HCT116 (cell line): ENCODE results near the gene NUDT2. TPM values are rescaled to one million over a fixed set of nuclear protein-coding genes. Genes with fewer than 3 reads are reported as not detected.

ENCODE experiments used
- ATAC-seq: fragments of 200-7000 bp; cut with Tn5 transposase; 2 replicates; pipeline ENCODE4 v1.9.1; 2020; ENCODE audit warnings: mild to moderate bottlenecking, moderate library complexity
- BruUV-seq: library from RNA; stranded (reverse); fragments of 400-500 nt; replicated peaks from 2 replicates; lab custom pipeline; 2021; lab: Mats Ljungman, UMichigan
- CTCF ChIA-PET: fragments of 300-600 bp; sonication (Branson Sonifier 250); formaldehyde crosslinking; loops from one replicate; lab custom pipeline; 2021; ENCODE audit warnings: antibody characterized with exemption; lab: Charles Lee
- POLR2A ChIA-PET: fragments of 300-600, 350-600 bp; sonication (Branson Sonifier 250); formaldehyde crosslinking; loops from one replicate; lab custom pipeline; 2021; ENCODE audit warnings: antibody characterized with exemption; lab: Charles Lee
- RAD21 ChIA-PET, 2 experiments: fragments of 300-600 bp; sonication (Branson Sonifier 250); formaldehyde crosslinking; loops; one replicate each; lab custom pipeline; 2023; ENCODE audit warnings: low total read pairs in 2 of 2; ENCODE audit not compliant: uncharacterized antibody in 2 of 2, unreplicated experiment in 2 of 2, low non-redundant PET in 1 of 2; lab: Charles Lee
- DNase-seq: peaks from one replicate; pipeline ENCODE4 v3.0.0-alpha.2; 2010; ENCODE audit warnings: low read depth, low spot score
- H2AFZ ChIP-seq: fragments of 200-600 bp; shearing (Covaris generic), sonication (generic); 2 replicates; pipeline ENCODE4 v1.6.1; 2017; ENCODE audit warnings: low read depth, mixed run types, mixed read lengths, antibody characterized with exemption, low read length; ENCODE audit not compliant: poor library complexity, severe bottlenecking
- H3K27ac ChIP-seq: 2 replicates; pipeline ENCODE4 v1.5.1; 2012; ENCODE audit warnings: low read depth, low read length
- H3K27me3 ChIP-seq: fragments of 200-600 bp; sonication (generic); 2 replicates; pipeline ENCODE4 v1.6.1; 2016; ENCODE audit warnings: mixed run types, low read length, mixed read lengths; ENCODE audit not compliant: insufficient read depth
- H3K36me3 ChIP-seq, 2 experiments: fragments of 200-500 bp in 1 of 2; fragments of 200-600 bp in 1 of 2; sonication (Bioruptor generic) in 1 of 2; sonication (generic) in 1 of 2; 2 replicates each; pipeline versions ENCODE4 v1.5.1 to v1.6.1; 2014 to 2016; ENCODE audit warnings: low read length in 2 of 2, inconsistent platforms in 1 of 2, mixed read lengths in 1 of 2, mixed run types in 1 of 2; ENCODE audit not compliant: insufficient read depth in 2 of 2, control insufficient read depth in 1 of 2
- H3K4me1 ChIP-seq, 2 experiments: fragments of 200-600 bp in 1 of 2; sonication (generic) in 1 of 2; 2 replicates each; pipeline versions ENCODE4 v1.5.1 to v1.6.1; 2012 to 2017; ENCODE audit warnings: low read length in 2 of 2, inconsistent platforms in 1 of 2, mild to moderate bottlenecking in 1 of 2, mixed read lengths in 1 of 2, mixed run types in 1 of 2, moderate library complexity in 1 of 2; ENCODE audit not compliant: insufficient read depth in 2 of 2, control insufficient read depth in 1 of 2
- H3K4me2 ChIP-seq: fragments of 200-600 bp; sonication (generic); 2 replicates; pipeline ENCODE4 v1.6.1; 2017; ENCODE audit warnings: mixed run types, low read length, mixed read lengths
- H3K4me3 ChIP-seq, 2 experiments: fragments of 200-600 bp in 1 of 2; sonication (generic) in 1 of 2; replicated peaks in 1 of 2; 2 replicates each; pipeline ENCODE4 v1.5.1; 2011 to 2016; ENCODE audit warnings: low read length in 2 of 2, control low read depth in 1 of 2, low read depth in 1 of 2, mild to moderate bottlenecking in 1 of 2, mixed read lengths in 1 of 2, mixed run types in 1 of 2
- H3K79me2 ChIP-seq: fragments of 200-600 bp; sonication (generic); 2 replicates; pipeline ENCODE4 v1.6.1; 2017; ENCODE audit warnings: mild to moderate bottlenecking, mixed run types, low read length, moderate library complexity, mixed read lengths; ENCODE audit not compliant: insufficient read depth
- H3K9ac ChIP-seq: fragments of 200-600 bp; sonication (generic); 2 replicates; pipeline ENCODE4 v1.6.1; 2016; ENCODE audit warnings: low read length, mixed read lengths
- H3K9me2 ChIP-seq: fragments of 200-600 bp; sonication (generic), shearing (Covaris generic); 2 replicates; pipeline ENCODE4 v1.6.1; 2017; ENCODE audit warnings: mixed run types, mild to moderate bottlenecking, moderate library complexity; ENCODE audit not compliant: insufficient read depth
- H3K9me3 ChIP-seq, 2 experiments: fragments of 200-500 bp in 1 of 2; fragments of 200-600 bp in 1 of 2; sonication (Bioruptor generic) in 1 of 2; sonication (generic) in 1 of 2; 2 replicates each; pipeline ENCODE4 v1.6.1; 2014 to 2017; ENCODE audit warnings: low read length in 2 of 2, mixed read lengths in 2 of 2, inconsistent platforms in 1 of 2, low read depth in 1 of 2, mild to moderate bottlenecking in 1 of 2, mixed run types in 1 of 2, moderate library complexity in 1 of 2; ENCODE audit not compliant: control insufficient read depth in 1 of 2, insufficient read depth in 1 of 2
- H4K20me1 ChIP-seq: fragments of 200-600 bp; sonication (generic), shearing (Covaris generic); 2 replicates; pipeline ENCODE4 v1.6.1; 2017; ENCODE audit warnings: mixed run types, mild to moderate bottlenecking, moderate library complexity; ENCODE audit not compliant: insufficient read depth
- CBX3 ChIP-seq: IDR thresholded peaks from 2 replicates; pipeline ENCODE4 v1.6.1; 2012; ENCODE audit warnings: low read depth
- CEBPB ChIP-seq: IDR thresholded peaks from 2 replicates; pipeline ENCODE4 v1.6.1; 2012; ENCODE audit warnings: low read depth
- EZH2phosphoT487 ChIP-seq: fragments of 200-600 bp; IDR thresholded peaks from 2 replicates; pipeline ENCODE4 v1.6.1; 2018; ENCODE audit warnings: antibody characterized with exemption, borderline replicate concordance
- FOSL1 ChIP-seq: IDR thresholded peaks from 2 replicates; pipeline ENCODE4 v1.6.1; 2012; ENCODE audit warnings: low read depth
- MAX ChIP-seq: IDR thresholded peaks from 2 replicates; pipeline ENCODE4 v1.6.1; 2012
- POLR2A ChIP-seq: IDR thresholded peaks from 2 replicates; pipeline ENCODE4 v1.7.0; 2011; ENCODE audit warnings: borderline replicate concordance; ENCODE audit not compliant: insufficient read depth, insufficient read length; ENCODE audit errors: extremely low read depth
- SIN3A ChIP-seq: IDR thresholded peaks from 2 replicates; pipeline ENCODE4 v1.6.1; 2012; ENCODE audit warnings: low read depth
- TCF7L2 ChIP-seq: IDR thresholded peaks from 2 replicates; pipeline ENCODE4 v1.7.0; 2011; ENCODE audit warnings: borderline replicate concordance, inconsistent platforms; ENCODE audit not compliant: insufficient read depth, insufficient read length; ENCODE audit errors: extremely low read depth
- ZFX ChIP-seq: fragments of 450-650 bp; IDR thresholded peaks from 2 replicates; pipeline ENCODE4 v1.6.1; 2017
- intact Hi-C: fragments of 100-400 bp; cut with micrococcal nuclease; formaldehyde crosslinking; loops from 2 replicates; pipeline ENCODE4 v1.10.0; 2022
- total RNA-seq: library from RNA; stranded (reverse); gene quantifications from one replicate; pipeline ENCODE4 v1.2.1, GENCODE V29; 2021; ENCODE audit not compliant: unreplicated experiment

The NUDT2 gene
- total RNA-seq, 1 experiment from 2014 or later = 39.3 TPM

- Histone ChIP-seq H3K4me2 (no peak overlapping the region), H3K9me2 (no peaks in the 10 kb centered on the region), H3K9me3 (no peaks in the 10 kb centered on the region), H2AFZ (no peak overlapping the region), H3K36me3 (no peaks in the 10 kb centered on the region)
- intact Hi-C loops = no loop called here
- BruUV-seq = no TSS peak
- POLR2A ChIA-PET = no interaction called here
- TF ChIP-seq POLR2A = no peak
- TF ChIP-seq, all 23 proteins: peak for 0
- Histone ChIP-seq H3K4me1 (no peaks in the 10 kb centered on the region), H3K4me3 (no peak overlapping the region), H3K27ac (no peak overlapping the region), H3K9ac (no peak overlapping the region), H3K79me2 (peaks cover 37% of the 10 kb centered on the region), H3K27me3 (no peaks in the 10 kb centered on the region), H4K20me1 (no peaks in the 10 kb centered on the region)
- ChIA-PET CTCF (no interaction called here), RAD21 (no interaction called here)
- DNase-seq (no peak), ATAC-seq (no peak)
These were observed 11.1 kb upstream of the NUDT2 start for GRCh38 chr9:34318163-34318790.

- BruUV-seq = no TSS peak
- no peak overlapping the region for H3K4me3 ChIP-seq
- ChIA-PET CTCF (no interaction called here), POLR2A (no interaction called here), RAD21 (no interaction called here)
- H3K9ac ChIP-seq = no peak overlapping the region
- no peaks in the 10 kb centered on the region for H3K36me3 ChIP-seq
- no peaks in the 10 kb centered on the region for H3K4me1 ChIP-seq
- no peaks in the 10 kb centered on the region for H3K9me3 ChIP-seq
- no peak overlapping the region for H3K27ac ChIP-seq
- DNase-seq (no peak), ATAC-seq (no peak)
- H3K27me3 ChIP-seq = no peaks in the 10 kb centered on the region
- H4K20me1 ChIP-seq = no peaks in the 10 kb centered on the region
- peaks cover 57% of the 10 kb centered on the region for H3K79me2 ChIP-seq
- H3K4me2 ChIP-seq = no peak overlapping the region
- intact Hi-C loops = no loop called here
- no peaks in the 10 kb centered on the region for H3K9me2 ChIP-seq
- no peak overlapping the region for H2AFZ ChIP-seq
- TF ChIP-seq CEBPB (no peak), FOSL1 (no peak), ZFX (no peak), EZH2phosphoT487 (no peak), CBX3 (no peak), TCF7L2 (no peak), MAX (no peak), SIN3A (no peak)
These were observed 7.9 kb upstream of the NUDT2 start for GRCh38 chr9:34321451-34321850.
